Measurements from ENCODE around the gene ENTPD2. TPM values are rescaled to one million over a fixed set of nuclear protein-coding genes. Genes with fewer than 3 reads are reported as not detected.

Gene ENTPD2
- total and polyA plus RNA-seq, 2 donors (not counting 3 experiments of a cell fraction or from before 2014, with no cell fraction given): not detected

GRCh38 chr9:137077758-137078693 lies 24.2 kb upstream of the ENTPD2 start:
- CTCF ChIA-PET: interaction anchor here (0.7 to 3.7 kb wide), 6 partner anchors 9 to 159 kb away, joined by 3 to 29 read pairs (median 10); partner anchors contain the start of genes MAN1B1 and NPDC1
- Histone ChIP-seq H3K9ac (replicated peaks; ENCODE audit: extremely low read depth, insufficient read depth, low read length) (peak overlapping the region; percentile 24), H2AFZ (ENCODE audit: low read depth, low read length) (peak overlapping the region; percentile 65), H4K20me1 (replicated peaks; ENCODE audit: control insufficient read depth, extremely low read depth, insufficient read depth, low read length) (no peaks in the 10 kb centered on the region), H3K9me1 (replicated peaks; ENCODE audit: control insufficient read depth, extremely low read depth, insufficient read depth, low read length) (no peaks in the 10 kb centered on the region), H3K27me3 (ENCODE audit: control insufficient read depth in 2 of 2, insufficient read depth in 2 of 2, low read length in 2 of 2) (no peaks in the 10 kb centered on the region), H3K4me3 (replicated peaks in 1 of 3; ENCODE audit: insufficient read depth in 1 of 3, low read depth in 1 of 3, low read length in 3 of 3) (peak overlapping the region; percentile 54 to 88 (median 60)), H3K79me2 (ENCODE audit: control insufficient read depth, insufficient read depth, low read length) (peaks cover 6% of the 10 kb centered on the region), H3K36me3 (ENCODE audit: control insufficient read depth in 2 of 2, extremely low read depth in 1 of 2, insufficient read depth in 2 of 2, low read length in 2 of 2) (peaks cover 0 to 31% of the 10 kb centered on the region in 2 experiments), H3K27ac (ENCODE audit: insufficient read depth, low read depth, low read length) (no peak overlapping the region), H3K4me1 (ENCODE audit: control insufficient read depth, extremely low read depth, insufficient read depth, low read length) (peaks cover 7% of the 10 kb centered on the region), H3K9me3 (replicated peaks; ENCODE audit: control insufficient read depth, insufficient read depth, low read length) (no peaks in the 10 kb centered on the region), H3K4me2 (ENCODE audit: insufficient read depth, low read length) (peak overlapping the region; percentile 42)
- no peak for TF ChIP-seq MYC (IDR thresholded peaks at IDR 0.05; ENCODE audit: low read depth, low read length)
- TF ChIP-seq EZH2 (IDR thresholded peaks at IDR 0.05; ENCODE audit: borderline replicate concordance, low read depth, low read length, severe bottlenecking): no peak
- TF ChIP-seq FOS (IDR thresholded peaks at IDR 0.05; ENCODE audit: borderline replicate concordance, insufficient read depth, low read length): no peak
- TF ChIP-seq CTCF (IDR thresholded peaks at IDR 0.05; ENCODE audit: extremely low read depth in 1 of 2, insufficient read depth in 1 of 2, low read depth in 1 of 2, low read length in 2 of 2): no peak
- no peak for TF ChIP-seq POLR2AphosphoS5 (IDR thresholded peaks at IDR 0.05; ENCODE audit: insufficient read depth, low read depth, low read length)
- TF ChIP-seq GATA2 (IDR thresholded peaks at IDR 0.05; ENCODE audit: insufficient read depth, insufficient read length, low read depth, low read length): no peak
- no peak for TF ChIP-seq MAX (IDR thresholded peaks at IDR 0.05; ENCODE audit: insufficient read depth, insufficient read length)
- no peak for TF ChIP-seq JUN (IDR thresholded peaks at IDR 0.05; ENCODE audit: borderline replicate concordance, insufficient read depth, insufficient read length, low read depth)
- no peak for TF ChIP-seq POLR2A (IDR thresholded peaks at IDR 0.05; ENCODE audit: low read depth, low read length)
- DNase-seq (ENCODE audit: low read depth, low spot score) (peak; percentile 12), FAIRE-seq (no peak)
- TSS peak; percentile 16 for BruUV-seq (replicated peaks)
- intact Hi-C loops (cut with micrococcal nuclease) (no loop called here), dilution Hi-C loops (cut with MboI; ENCODE audit: extremely low pct_ligation_motif_present, low sequenced_read_pairs) (no loop called here)
- POLR2A ChIA-PET: no interaction called here
